Stimulated activated CD4-positive, alpha-beta T cell treated with anti-CD3 and anti-CD28 coated beads, Interleukin-1b, Interleukin-23, amount 100 ng/mL, for 1 hour (primary cell): ENCODE measurements around the gene CHEK2.
A peak's percentile ranks its signal among the peaks of the same experiment; 100 is the strongest.
"Not testable (repeated sequence)": the region's sequence is repeated elsewhere in the genome, so short reads cannot be mapped to it uniquely, and the experiment has no call there.

Experiments used
- DNase-seq, 2 donors: peaks; one replicate each; pipeline ENCODE4 v3.0.0-alpha.2; 2020; ENCODE audit warnings: low read depth in 2 of 2

Gene CHEK2

GRCh38 chr22:28741785-28742561, at the start of gene CHEK2, which contains the start of gene HSCB:
CHEK2 (minus strand) TSS chr22:28741820; CDS start chr22:28734721, 7,099 bp downstream.
HSCB (plus strand) TSS chr22:28742039; CDS start chr22:28742096, 57 bp downstream.
- peak; percentile 87 to 90 for DNase-seq

DNA sequence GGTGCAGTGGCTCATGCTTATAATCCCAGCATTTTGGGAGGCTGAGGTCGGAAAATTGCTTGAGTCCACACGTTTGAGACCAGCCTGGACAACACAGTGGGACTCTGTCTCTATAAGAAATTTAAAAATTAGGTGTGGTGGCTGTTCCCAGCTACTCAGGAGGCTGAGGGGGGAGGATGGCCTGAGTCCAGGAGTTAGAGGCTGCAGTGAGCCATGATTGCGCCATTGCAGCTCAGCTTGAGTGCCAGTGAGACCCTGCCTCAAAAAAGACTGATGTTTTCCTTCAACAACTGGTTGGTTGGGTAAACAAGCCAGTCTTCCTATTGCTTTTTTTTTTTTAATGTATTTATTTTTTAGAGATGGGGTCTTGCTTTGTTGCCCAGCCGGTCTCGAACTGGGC, 49.5 kb upstream of the CHEK2 start:
- no peak for DNase-seq

DNA sequence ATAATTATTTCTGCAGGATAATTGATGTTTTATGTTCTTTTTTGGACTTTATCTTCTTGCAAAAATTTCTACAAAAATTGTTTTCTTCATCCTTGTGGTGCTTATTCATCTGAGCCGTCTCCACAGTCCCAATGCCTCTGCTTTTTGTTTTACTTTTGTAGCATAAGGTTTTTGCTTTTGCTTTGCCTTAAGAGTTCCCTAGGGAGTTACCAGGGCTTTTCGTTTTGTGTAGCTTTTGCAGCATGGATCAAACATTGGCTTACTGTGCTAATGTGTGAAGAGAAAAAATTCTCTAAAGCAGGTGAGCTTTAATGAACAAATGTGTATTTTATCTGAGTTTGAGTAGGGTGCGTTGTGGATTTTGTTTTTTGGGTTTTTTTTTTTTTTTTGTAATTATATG, 47.0 kb upstream of the CHEK2 start:
- no peak for DNase-seq

- DNase-seq: no peak
These were observed 42.4 kb upstream of the CHEK2 start for GRCh38 chr22:28783786-28784671.

DNA sequence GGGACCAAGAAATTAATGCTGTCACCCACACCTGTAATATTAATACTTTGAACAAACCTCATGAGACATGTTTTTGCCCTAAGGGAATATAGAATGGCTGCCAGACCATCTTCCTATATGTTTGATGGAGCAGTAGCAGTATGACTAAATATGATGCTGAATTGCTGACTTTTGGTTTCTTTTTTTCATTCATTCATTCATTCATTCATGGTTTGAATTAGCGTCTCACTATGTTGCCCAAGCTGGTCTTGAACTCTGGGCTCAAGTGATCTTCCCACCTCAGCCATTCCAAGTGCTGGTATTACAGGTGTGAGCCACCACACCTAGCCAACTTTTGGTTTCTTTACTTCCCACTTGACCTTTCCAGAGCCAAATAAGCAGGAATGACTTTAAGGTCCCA, 38.7 kb upstream of the CHEK2 start:
- no peak for DNase-seq

- DNase-seq: no peak
These were observed 38.2 kb upstream of the CHEK2 start for GRCh38 chr22:28779833-28780232.

GRCh38 chr22:28774378-28774777, 32.8 kb upstream of the CHEK2 start:
- DNase-seq: no peak

DNA sequence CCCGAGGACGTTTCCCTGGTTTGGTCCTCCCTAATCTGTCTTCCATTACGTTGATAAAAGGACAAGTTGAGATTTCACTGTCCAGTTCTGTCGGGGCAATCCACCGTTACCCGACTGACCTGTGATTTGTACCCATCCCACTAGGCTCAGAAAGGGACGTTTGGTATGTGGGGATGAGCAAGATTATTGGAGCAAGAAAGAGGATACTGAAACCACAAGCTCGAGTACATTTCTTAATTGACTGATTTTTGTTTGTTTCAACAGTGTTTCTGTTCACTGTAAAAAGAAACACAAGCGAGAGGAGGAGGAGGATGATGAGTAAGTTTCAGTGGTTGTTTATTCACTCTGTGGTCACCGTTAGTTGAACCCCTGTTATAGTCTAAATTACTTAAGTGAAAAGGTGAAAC, 31.8 kb upstream of the CHEK2 start:
- DNase-seq: no peak

GRCh38 chr22:28772633-28773460, 31.2 kb upstream of the CHEK2 start, which contains the start of gene CCDC117:
CCDC117 (plus strand) TSS chr22:28772695; CDS start chr22:28772850, 155 bp downstream.
- DNase-seq: peak; percentile 78 to 82

DNA sequence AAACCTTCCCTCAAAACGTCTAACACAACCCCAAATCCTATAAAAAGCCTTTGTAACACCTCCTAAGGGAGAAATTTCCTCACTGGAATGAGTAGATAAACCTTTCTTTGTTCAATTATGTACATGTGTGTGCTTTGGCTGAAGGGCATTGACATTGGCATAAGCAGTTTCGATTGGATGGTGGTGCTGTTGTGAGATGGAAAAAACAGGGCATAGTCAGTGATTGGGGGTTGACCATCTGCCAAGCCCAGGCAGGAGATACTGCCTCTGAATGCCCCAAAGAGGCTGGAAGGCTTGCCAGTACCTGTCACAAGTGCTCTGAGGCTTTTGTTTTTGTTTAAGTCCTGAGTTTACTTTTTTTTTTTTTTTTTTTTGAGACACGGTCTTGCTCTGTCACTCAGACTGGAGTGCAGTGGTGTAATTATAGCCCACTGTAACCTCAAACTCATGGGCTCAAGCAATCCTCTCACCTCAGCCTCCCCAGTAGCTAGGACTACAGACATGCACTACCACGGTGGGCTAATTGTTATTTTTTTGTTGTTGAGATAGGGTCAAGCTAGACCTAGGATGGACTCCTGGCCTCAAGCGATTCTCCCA, 29.7 kb upstream of the CHEK2 start:
- no peak for DNase-seq

- no peak for DNase-seq
These were observed 27.9 kb upstream of the CHEK2 start for GRCh38 chr22:28769394-28770085.

GRCh38 chr22:28768701-28769393, 27.2 kb upstream of the CHEK2 start:
- DNase-seq: no peak

DNA sequence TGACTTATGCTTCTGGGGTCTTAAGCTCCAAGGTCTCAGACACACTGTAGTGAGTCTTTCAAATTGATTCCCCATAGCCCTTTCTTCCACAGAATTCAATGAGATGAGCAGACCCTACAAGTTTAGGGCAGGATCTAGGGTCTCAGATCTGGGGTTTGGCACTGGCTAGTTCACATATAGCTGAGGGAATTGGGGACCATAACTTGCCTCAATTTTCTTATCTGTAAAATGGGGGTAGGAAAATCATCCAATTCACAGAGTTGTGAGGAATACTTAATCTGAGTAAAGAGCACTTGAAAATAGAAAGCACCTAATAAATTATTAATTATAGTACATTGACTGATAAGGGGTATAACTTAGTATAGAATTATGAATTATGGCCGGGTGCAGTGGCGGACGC, 25.0 kb upstream of the CHEK2 start:
- DNase-seq: no peak

- DNase-seq: not testable (repeated sequence)
These were observed 20.4 kb upstream of the CHEK2 start for GRCh38 chr22:28762000-28762399.

DNA sequence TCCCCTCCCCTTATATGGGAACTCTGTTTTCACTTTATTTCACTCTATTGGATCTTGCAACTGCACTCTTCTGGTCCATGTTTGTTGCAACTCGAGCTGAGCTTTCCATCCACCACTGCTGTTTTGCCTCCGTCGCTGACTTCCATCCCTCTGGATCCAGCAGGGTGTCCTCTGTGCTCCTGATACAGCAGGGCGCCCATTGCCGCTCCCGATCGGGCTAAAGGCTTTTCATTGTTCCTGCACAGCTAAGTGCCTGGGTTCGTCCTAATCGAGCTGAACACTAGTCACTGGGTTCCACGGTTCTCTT, 19.8 kb upstream of the CHEK2 start:
- no peak for DNase-seq

DNA sequence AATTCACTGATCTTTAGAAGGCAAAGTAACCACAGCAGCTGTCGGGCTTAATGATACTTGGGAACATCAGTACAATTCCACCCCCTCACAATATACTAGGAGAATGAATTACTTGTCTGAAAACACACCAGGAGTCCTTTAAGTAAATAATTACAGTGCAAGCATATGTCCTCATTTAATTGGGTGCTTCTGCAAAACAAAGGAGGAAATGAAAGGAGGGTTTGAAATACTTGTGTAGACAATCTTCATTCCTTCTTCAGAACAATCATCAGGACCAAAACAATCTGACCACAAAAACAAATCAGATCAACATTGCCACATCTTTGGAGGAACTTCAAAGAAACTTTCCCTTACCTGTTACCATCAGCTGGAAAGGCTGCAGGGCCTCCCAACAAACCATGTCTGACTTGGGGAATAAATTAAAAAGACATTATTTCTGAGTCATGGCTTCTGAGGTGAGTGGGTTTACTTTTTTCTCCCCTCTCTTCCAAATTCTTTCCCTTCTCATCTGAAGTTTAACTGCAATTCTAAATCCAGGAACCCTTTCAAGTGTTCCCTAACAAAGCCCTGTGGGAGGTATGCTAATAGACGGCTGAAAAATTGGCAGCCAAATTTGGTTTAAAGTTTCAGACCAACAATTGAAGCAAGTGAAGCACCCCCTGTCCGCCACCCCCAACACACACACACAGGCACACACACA, 18.4 kb upstream of the CHEK2 start:
- DNase-seq: no peak

DNA sequence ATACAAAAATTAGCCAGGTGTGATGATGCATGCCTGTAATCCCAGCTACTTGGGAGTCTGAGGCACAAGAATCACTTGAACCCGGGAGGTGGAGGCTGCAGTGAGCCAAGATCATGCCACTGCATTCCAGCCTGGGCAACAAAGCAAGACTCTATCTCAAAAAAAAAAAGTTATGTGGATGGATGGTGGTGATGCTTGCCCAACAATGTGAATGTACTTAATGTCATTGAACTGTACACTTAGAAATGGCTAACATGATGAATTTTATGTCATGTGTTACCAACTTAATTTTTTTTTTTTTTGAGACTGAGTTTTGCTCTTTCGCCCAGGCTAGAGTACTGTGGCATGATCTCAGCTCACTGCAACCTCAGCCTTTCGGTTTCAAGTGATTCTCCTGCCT, 12.9 kb upstream of the CHEK2 start:
- DNase-seq: not testable (repeated sequence)

- no peak for DNase-seq
These were observed 8.9 kb upstream of the CHEK2 start for GRCh38 chr22:28750471-28750881.

- DNase-seq: no peak
These were observed 2.2 kb upstream of the CHEK2 start for GRCh38 chr22:28743852-28744251.

DNA sequence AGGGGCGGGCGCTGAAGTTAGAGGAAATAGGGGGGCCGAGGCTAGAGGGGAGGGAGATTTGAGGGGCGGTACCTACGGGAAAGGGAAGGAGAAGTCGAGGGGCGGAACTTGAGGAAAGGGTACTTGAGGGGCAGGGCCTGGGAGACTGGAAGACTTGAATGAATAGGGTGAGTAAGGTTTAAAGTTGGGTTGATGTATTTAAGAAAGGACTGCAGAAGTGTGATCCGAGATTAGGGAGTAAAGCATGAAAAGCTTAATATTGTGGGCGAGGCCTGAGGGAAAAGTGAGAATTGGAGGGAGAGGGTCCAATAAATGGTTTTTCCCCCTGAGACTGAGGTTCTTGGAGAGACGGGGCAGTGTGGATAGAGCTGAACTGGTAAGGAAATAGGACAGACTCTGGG, 942 bp upstream of the CHEK2 start:
- DNase-seq: no peak
